AG10803 (cell line): ENCODE results near the gene PRDM16.

Source experiments
- DNase-seq: peaks from one replicate; pipeline ENCODE4 v3.0.0; 2010; ENCODE audit warnings: low read depth
- H3K4me3 ChIP-seq: 2 replicates; pipeline ENCODE4 v1.5.1; 2011; ENCODE audit warnings: mild to moderate bottlenecking, low read length, control low read depth
- TF ChIP-seq, protein P1 (sequence below): conservative IDR thresholded peaks from 2 replicates; pipeline ENCODE4 v1.5.1; 2011; ENCODE audit warnings: mild to moderate bottlenecking, low read length, control low read depth, inconsistent platforms

PRDM16 gene

DNA sequence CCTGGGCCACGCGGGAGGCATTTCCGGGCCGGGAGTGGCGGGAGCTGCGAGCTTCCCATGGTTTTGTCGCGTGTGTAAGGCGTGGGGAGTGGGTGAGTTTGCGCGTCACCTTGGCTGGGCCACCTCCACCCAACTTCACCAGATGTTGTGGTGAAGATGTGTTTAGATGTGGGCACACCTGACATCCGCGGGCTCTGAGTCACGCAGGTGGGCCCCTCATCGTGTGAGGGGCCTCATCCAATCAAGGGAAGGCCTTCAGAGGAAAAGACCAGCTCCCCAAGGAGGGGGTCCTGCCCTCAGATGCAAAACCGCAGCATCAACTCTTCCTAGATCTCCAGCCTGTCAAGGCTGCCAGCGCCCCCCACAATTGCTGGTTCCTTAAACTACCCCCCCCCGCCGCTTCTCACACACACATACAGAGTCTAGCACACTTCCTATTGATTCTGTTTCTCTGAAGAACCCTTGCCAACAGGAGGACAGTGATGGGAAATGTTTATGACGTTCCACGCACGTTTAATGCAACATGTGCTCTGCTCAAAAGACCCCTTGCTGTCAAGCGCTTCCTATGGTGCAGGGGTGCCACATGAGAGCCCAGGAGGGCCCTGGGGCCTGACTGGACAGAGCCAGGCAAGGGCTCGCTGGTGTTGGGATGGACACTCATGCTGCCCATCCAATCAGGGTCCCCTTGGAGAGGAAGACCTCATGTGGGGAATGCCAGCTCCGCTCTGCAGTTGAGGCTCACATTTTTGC, 35.8 kb upstream of the PRDM16 start:
- no peak for DNase-seq
- no peak overlapping the region for H3K4me3 ChIP-seq
- TF ChIP-seq, protein P1, sequence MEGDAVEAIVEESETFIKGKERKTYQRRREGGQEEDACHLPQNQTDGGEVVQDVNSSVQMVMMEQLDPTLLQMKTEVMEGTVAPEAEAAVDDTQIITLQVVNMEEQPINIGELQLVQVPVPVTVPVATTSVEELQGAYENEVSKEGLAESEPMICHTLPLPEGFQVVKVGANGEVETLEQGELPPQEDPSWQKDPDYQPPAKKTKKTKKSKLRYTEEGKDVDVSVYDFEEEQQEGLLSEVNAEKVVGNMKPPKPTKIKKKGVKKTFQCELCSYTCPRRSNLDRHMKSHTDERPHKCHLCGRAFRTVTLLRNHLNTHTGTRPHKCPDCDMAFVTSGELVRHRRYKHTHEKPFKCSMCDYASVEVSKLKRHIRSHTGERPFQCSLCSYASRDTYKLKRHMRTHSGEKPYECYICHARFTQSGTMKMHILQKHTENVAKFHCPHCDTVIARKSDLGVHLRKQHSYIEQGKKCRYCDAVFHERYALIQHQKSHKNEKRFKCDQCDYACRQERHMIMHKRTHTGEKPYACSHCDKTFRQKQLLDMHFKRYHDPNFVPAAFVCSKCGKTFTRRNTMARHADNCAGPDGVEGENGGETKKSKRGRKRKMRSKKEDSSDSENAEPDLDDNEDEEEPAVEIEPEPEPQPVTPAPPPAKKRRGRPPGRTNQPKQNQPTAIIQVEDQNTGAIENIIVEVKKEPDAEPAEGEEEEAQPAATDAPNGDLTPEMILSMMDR: no peak

DNA sequence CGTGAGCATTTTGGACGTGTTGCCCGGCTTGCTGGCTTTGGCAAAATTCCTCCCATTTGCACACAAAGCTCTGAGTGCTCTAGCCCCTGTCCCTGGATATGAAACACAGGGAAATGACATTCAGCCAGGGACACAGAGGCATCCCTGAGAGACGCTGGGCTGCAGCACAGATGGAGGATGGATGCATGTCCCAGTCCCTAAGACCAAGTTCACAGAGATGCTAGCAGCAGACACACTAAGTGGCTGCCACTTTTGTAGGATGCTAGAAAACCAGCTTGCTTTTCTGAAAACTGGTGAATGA, 35.3 kb upstream of the PRDM16 start:
- no peak overlapping the region for H3K4me3 ChIP-seq
- TF ChIP-seq, protein P1: no peak
- no peak for DNase-seq

DNA sequence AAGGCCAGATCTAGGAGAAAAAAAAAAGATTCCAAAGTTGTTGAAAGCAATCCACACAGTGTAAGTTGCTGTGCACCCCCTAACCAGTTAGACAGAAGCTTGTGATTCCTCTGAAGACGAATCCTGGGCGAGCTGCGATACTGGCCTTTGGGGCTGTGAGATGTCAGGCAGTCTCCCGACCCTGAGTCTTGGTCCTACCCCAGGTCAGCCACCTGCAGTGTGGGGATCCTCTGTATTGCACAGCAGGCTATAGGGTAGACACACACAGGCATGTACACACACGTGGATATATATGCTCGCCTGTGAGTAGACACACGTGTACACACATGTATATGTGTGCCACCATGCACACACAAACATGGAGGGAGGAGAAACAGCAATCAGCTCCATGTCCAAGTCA, 34.8 kb upstream of the PRDM16 start:
- DNase-seq: no peak
- TF ChIP-seq, protein P1: no peak

DNA sequence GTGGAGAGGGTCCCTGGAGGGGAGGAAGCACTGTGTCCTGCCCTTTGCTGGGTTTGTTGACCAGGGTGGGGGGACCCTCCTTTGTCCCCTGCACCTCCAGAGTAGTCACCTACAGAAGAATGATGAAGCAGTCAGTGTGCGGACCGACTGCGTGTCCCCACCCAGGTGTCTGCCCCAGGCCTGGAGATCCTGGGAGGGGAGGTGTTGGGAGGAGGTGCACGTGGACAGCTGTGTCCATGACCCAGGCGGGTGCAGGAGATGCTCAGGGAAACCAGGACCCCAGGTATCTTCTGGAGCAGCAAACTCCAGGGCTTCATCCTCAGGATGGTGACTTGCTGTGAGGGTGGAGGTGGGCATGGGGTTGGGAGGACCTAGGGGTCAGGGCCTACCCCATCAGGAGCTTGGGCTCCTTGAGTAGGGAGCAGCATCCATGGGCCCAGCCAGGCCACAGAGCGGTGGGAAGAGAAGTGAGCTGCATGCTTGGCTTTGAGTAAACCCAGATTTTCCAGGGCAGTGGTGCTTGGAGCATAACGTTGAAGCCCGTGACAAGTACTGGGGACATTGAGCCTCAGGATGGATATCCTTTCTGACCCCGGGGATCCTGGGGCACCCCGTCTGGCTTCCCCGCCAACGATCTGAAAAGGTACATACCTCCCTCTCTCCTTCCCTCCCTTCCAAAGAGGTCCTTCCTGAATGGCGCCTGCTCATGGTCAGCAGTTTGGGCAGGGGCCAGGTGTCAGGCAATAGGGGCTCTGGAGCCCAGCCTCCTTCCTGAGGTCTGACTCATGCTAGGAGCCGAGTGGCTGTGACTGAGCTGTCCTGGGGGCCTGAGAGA, 34.1 kb upstream of the PRDM16 start:
- TF ChIP-seq, protein P1: no peak
- no peak overlapping the region for H3K4me3 ChIP-seq
- no peak for DNase-seq

More for the DNA sequence above, 34.8 kb upstream of the PRDM16 start:
- H3K4me3 ChIP-seq: no peak overlapping the region

DNA sequence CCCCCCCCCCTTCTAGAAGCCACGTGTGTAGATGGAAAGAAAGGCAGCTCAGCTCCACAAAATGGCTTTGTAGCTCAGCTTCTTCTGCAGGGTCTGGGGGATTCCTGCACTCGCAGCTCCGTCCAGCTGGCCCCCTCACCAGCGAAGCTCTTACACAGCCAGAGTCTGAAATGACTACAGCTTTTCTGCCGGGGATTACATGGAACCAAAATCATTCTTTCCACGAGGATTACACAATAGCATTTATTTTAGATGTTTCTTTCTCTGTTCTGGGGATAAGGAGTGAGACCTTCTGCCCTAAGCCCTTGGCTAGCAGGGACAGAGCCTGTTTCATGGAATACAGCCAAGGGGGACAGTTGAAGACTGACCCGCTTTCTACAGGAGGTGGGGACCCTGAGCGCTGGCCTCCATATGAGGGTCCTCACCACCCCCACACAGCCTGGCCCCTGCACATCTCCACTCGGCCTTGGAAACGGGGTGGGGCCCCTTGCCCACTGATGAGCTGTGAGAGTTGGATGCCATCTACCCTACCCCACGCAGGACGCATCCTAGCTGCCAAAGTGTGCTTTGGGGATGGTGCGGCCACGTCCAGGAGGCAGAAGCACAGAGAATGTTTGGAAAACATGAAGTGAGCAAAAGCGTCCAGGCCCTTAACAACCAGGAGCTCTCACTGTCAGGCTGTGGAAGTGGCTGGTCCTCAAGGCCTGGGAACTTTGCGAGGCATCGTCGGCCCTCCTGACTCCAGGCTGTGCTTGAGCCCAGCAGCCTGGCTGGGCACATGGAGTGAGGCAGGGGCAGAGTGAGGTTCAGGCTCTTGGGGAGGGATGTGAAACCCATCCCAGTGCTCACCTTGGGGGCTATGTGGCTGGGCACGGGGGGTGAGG, 33.2 kb upstream of the PRDM16 start:
- H3K4me3 ChIP-seq: no peak overlapping the region
- TF ChIP-seq, protein P1: no peak
- DNase-seq: no peak

DNA sequence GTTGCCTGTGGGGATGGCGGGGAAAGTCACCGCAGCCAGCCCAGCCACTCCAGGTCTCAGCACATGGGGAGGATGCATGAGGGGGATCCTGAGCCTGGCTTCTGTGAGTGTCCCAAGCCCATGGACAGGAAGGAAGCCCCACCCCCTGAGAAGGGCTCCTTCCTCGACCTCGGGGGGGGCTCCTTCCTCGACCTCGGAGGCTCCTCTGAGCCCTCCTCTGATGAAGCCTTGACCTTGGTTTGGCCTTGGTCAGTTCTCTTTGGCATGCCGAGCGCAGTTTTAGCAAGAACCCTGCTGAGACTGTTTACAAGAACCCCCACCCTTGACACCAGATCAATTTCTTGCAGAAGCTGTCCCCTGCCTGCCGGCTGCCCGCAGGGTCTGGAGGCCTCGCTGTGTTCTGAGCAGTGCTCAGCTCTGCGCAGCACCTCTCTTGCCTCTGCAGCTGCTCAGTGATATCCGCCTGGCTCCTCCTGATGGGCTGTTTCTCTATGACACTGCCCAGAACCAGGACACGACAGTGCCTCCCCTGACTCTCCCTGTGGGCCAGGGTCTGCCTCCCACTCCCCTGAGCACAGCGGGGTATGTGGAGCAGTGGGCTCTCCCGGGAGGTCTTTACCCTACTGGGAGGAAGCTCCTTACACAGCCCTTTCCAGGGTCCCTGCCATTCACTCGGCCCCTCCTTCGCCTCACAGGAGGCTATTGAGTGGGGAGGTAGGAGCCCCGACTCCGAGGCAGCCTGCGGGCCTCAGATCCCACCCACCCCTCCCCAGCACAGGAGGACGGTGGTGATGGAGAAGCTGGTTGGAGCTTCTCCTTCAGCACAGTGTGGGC, 32.3 kb upstream of the PRDM16 start:
- TF ChIP-seq, protein P1: no peak
- DNase-seq: no peak
- no peak overlapping the region for H3K4me3 ChIP-seq
